H9 (cell line): ENCODE results near the gene FAM13A. TPM values are rescaled to one million over a fixed set of nuclear protein-coding genes. Genes with fewer than 3 reads are reported as not detected.
A peak's percentile ranks its signal among the peaks of the same experiment; 100 is the strongest.

Source experiments
- DNase-seq: peaks from one replicate; pipeline ENCODE4 v3.0.0-alpha.2; 2017
- H2AFZ ChIP-seq: one replicate; pipeline ENCODE4 v1.6.1; 2013; ENCODE audit warnings: mild to moderate bottlenecking, low read length, control low read depth, moderate library complexity
- H2AK5ac ChIP-seq: 2 replicates; pipeline ENCODE4 v1.6.1; 2013; ENCODE audit warnings: low read length, control low read depth, mixed read lengths; ENCODE audit not compliant: insufficient read length
- H2BK120ac ChIP-seq: one replicate; pipeline ENCODE4 v1.6.1; 2013; ENCODE audit warnings: low read depth, mild to moderate bottlenecking, low read length, control low read depth, inconsistent platforms; ENCODE audit not compliant: poor library complexity, severe bottlenecking
- H2BK12ac ChIP-seq: 2 replicates; pipeline ENCODE4 v1.6.1; 2013; ENCODE audit warnings: low read length, control low read depth, mixed read lengths, low read depth; ENCODE audit not compliant: insufficient read length
- H2BK15ac ChIP-seq: 2 replicates; pipeline ENCODE4 v1.6.1; 2013; ENCODE audit warnings: low read depth, low read length, control low read depth
- H2BK20ac ChIP-seq: one replicate; pipeline ENCODE4 v1.6.1; 2013; ENCODE audit warnings: low read depth, mild to moderate bottlenecking, low read length, control low read depth, inconsistent platforms; ENCODE audit not compliant: poor library complexity, severe bottlenecking
- H2BK5ac ChIP-seq: 2 replicates; pipeline ENCODE4 v1.6.1; 2013; ENCODE audit warnings: low read length, control low read depth, mixed read lengths; ENCODE audit not compliant: insufficient read length
- H3K14ac ChIP-seq: 2 replicates; pipeline ENCODE4 v1.6.1; 2013; ENCODE audit warnings: low read length, control low read depth; ENCODE audit not compliant: insufficient read depth
- H3K18ac ChIP-seq: 2 replicates; pipeline ENCODE4 v1.6.1; 2013; ENCODE audit warnings: low read depth, mild to moderate bottlenecking, mixed read lengths, low read length, control low read depth; ENCODE audit not compliant: insufficient read length
- H3K23ac ChIP-seq: 2 replicates; pipeline ENCODE4 v1.6.1; 2013; ENCODE audit warnings: low read length, control low read depth, mixed read lengths, low read depth; ENCODE audit not compliant: insufficient read length
- H3K23me2 ChIP-seq: 2 replicates; pipeline ENCODE4 v1.6.1; 2013; ENCODE audit warnings: low read depth, mild to moderate bottlenecking, mixed read lengths, low read length, control low read depth; ENCODE audit not compliant: insufficient read length, poor library complexity, severe bottlenecking
- H3K27ac ChIP-seq: 2 replicates; pipeline ENCODE4 v1.5.1; 2013; ENCODE audit warnings: low read length, control low read depth, mixed read lengths, low read depth; ENCODE audit not compliant: insufficient read length
- H3K27me3 ChIP-seq: 2 replicates; pipeline ENCODE4 v1.6.1; 2013; ENCODE audit warnings: low read length, control low read depth, inconsistent platforms; ENCODE audit not compliant: insufficient read depth
- H3K4ac ChIP-seq: 2 replicates; pipeline ENCODE4 v1.6.1; 2013; ENCODE audit warnings: low read depth, mild to moderate bottlenecking, control low read depth, inconsistent platforms, low read length, moderate library complexity
- H3K4me1 ChIP-seq: 2 replicates; pipeline ENCODE4 v1.6.1; 2013; ENCODE audit warnings: low read length, control low read depth, inconsistent platforms; ENCODE audit not compliant: insufficient read depth
- H3K4me2 ChIP-seq: 2 replicates; pipeline ENCODE4 v1.6.1; 2013; ENCODE audit warnings: low read length, control low read depth, mixed read lengths; ENCODE audit not compliant: insufficient read length, insufficient read depth
- H3K56ac ChIP-seq: 2 replicates; pipeline ENCODE4 v1.6.1; 2013; ENCODE audit warnings: low read depth, mild to moderate bottlenecking, mixed read lengths, low read length, control low read depth; ENCODE audit not compliant: insufficient read length
- H3K79me1 ChIP-seq: 2 replicates; pipeline ENCODE4 v1.6.1; 2013; ENCODE audit warnings: low read depth, mild to moderate bottlenecking, moderate library complexity, low read length, control low read depth, inconsistent platforms; ENCODE audit not compliant: insufficient read depth, poor library complexity, severe bottlenecking
- H3K79me2 ChIP-seq: 2 replicates; pipeline ENCODE4 v1.6.1; 2013; ENCODE audit warnings: low read length, control low read depth, inconsistent platforms; ENCODE audit not compliant: insufficient read depth
- H3K9ac ChIP-seq: 2 replicates; pipeline ENCODE4 v1.6.1; 2013; ENCODE audit warnings: low read length, control low read depth, mixed read lengths; ENCODE audit not compliant: insufficient read length; ENCODE audit errors: extremely low read depth
- H3K9me3 ChIP-seq: one replicate; pipeline ENCODE4 v1.6.1; 2013; ENCODE audit warnings: low read depth, low read length, inconsistent platforms; ENCODE audit not compliant: control insufficient read depth
- H3T11ph ChIP-seq: one replicate; pipeline ENCODE4 v1.6.1; 2013; ENCODE audit warnings: mild to moderate bottlenecking, low read length, control low read depth, inconsistent platforms
- H4K20me1 ChIP-seq: one replicate; pipeline ENCODE4 v1.6.1; 2013; ENCODE audit not compliant: control insufficient read depth, insufficient read length, insufficient read depth
- H4K5ac ChIP-seq: 2 replicates; pipeline ENCODE4 v1.6.1; 2013; ENCODE audit warnings: low read depth, mild to moderate bottlenecking, mixed read lengths, low read length, control low read depth; ENCODE audit not compliant: insufficient read length
- H4K8ac ChIP-seq: replicated peaks from 2 replicates; pipeline ENCODE4 v1.6.1; 2013; ENCODE audit warnings: low read length, control low read depth, mixed read lengths, low read depth; ENCODE audit not compliant: insufficient read length
- H4K91ac ChIP-seq: 2 replicates; pipeline ENCODE4 v1.6.1; 2013; ENCODE audit warnings: low read depth, mild to moderate bottlenecking, moderate library complexity, mixed read lengths, low read length, control low read depth; ENCODE audit not compliant: insufficient read length
- H3K27ac Mint-ChIP-seq, 3 experiments: 2 replicates in 2 of 3; 3 replicates in 1 of 3; pipeline ENCODE4 v1.8.0; 2020 to 2021; ENCODE audit warnings: mixed read lengths in 3 of 3, mild to moderate bottlenecking in 1 of 3, moderate library complexity in 1 of 3
- H3K27me3 Mint-ChIP-seq: 2 replicates; pipeline ENCODE4 v1.8.0; 2021; ENCODE audit warnings: low read depth, mild to moderate bottlenecking, moderate library complexity, mixed read lengths
- H3K36me3 Mint-ChIP-seq, 3 experiments: 2 replicates in 2 of 3; 3 replicates in 1 of 3; pipeline ENCODE4 v1.8.0; 2020 to 2021; ENCODE audit warnings: low read depth in 3 of 3, mixed read lengths in 3 of 3; ENCODE audit not compliant: insufficient read depth in 1 of 3
- H3K4me1 Mint-ChIP-seq, 2 experiments: 2 replicates each; pipeline ENCODE4 v1.8.0; 2020; ENCODE audit warnings: mixed read lengths in 2 of 2
- H3K4me3 Mint-ChIP-seq, 2 experiments: 2 replicates in 1 of 2; 3 replicates in 1 of 2; pipeline ENCODE4 v1.8.0; 2020 to 2021; ENCODE audit warnings: mild to moderate bottlenecking in 2 of 2, mixed read lengths in 2 of 2, moderate library complexity in 1 of 2
- H3K9me3 Mint-ChIP-seq, 2 experiments: 2 replicates in 1 of 2; 3 replicates in 1 of 2; pipeline ENCODE4 v1.8.0; 2020; ENCODE audit warnings: mild to moderate bottlenecking in 2 of 2, mixed read lengths in 2 of 2, moderate library complexity in 1 of 2
- CTCF ChIP-seq: fragments of 200-600 bp; sonication (generic); conservative IDR thresholded peaks from 3 replicates; pipeline ENCODE4 v1.8.0; 2021; ENCODE audit warnings: antibody characterized with exemption, mild to moderate bottlenecking
- WGBS: extraction: QIAGEN DNeasy Blood & Tissue Kit; methylation state at CpG from one replicate; pipeline ENCODE4 v1.1.7; 2013; ENCODE audit warnings: missing lambda C conversion rate, low lambda C conversion rate, mixed read lengths; ENCODE audit not compliant: insufficient read length; ENCODE audit errors: extremely low coverage; 5-methylcytosine and 5-hydroxymethylcytosine counted together
- total RNA-seq: library from RNA; stranded (reverse); gene quantifications from 2 replicates; pipeline ENCODE4 v1.2.1, GENCODE V29; 2021

Gene FAM13A
- total RNA-seq, 1 experiment from 2014 or later: 12.7 TPM

GRCh38 chr4:88759039-88759894 lies 297.7 kb downstream of the FAM13A start:
- no CpG with 5 or more reads among the region's 12 CpGs for WGBS
- no peak overlapping the region for H2BK120ac ChIP-seq
- H3K4me2 ChIP-seq: no peak overlapping the region
- TF ChIP-seq CTCF: no peak
- H3T11ph ChIP-seq: no peak overlapping the region
- H3K56ac ChIP-seq: no peak overlapping the region
- H3K4me1 Mint-ChIP-seq: peaks cover 24 to 31% of the 10 kb centered on the region in 2 experiments
- no peaks in the 10 kb centered on the region for H3K9me3 Mint-ChIP-seq
- no peak overlapping the region for H2BK20ac ChIP-seq
- H3K27me3 ChIP-seq: no peaks in the 10 kb centered on the region
- no peak overlapping the region for H4K5ac ChIP-seq
- peak overlapping the region in 1 of 2 experiments; percentile 13; a peak in 2 of 5 replicates for H3K4me3 Mint-ChIP-seq
- peak overlapping the region; percentile 17 to 90 (median 79) for H3K27ac Mint-ChIP-seq
- no peak for DNase-seq
- H3K9ac ChIP-seq: no peak overlapping the region
- no peaks in the 10 kb centered on the region for H3K79me1 ChIP-seq
- H4K20me1 ChIP-seq: no peaks in the 10 kb centered on the region
- H2AK5ac ChIP-seq: no peak overlapping the region
- H3K18ac ChIP-seq: no peak overlapping the region
- H3K4ac ChIP-seq: no peak overlapping the region
- H3K27me3 Mint-ChIP-seq: no peaks in the 10 kb centered on the region
- no peaks in the 10 kb centered on the region for H3K79me2 ChIP-seq
- no peak overlapping the region for H4K91ac ChIP-seq
- 0 out of 2 replicates have a peak overlapping the region, but pooled peaks have one; percentile 27 for H3K14ac ChIP-seq
- H3K36me3 Mint-ChIP-seq: no peaks in the 10 kb centered on the region
- H2BK15ac ChIP-seq: no peak overlapping the region
- H3K4me1 ChIP-seq: peaks cover 2% of the 10 kb centered on the region; the same call in 1 of the 2 replicates
- H2AFZ ChIP-seq: no peak overlapping the region
- H4K8ac ChIP-seq: no peak overlapping the region
- H2BK5ac ChIP-seq: no peak overlapping the region
- H3K9me3 ChIP-seq: no peaks in the 10 kb centered on the region
- H3K27ac ChIP-seq: no peak overlapping the region
- no peak overlapping the region for H2BK12ac ChIP-seq
- no peak overlapping the region for H3K23ac ChIP-seq
- no peaks in the 10 kb centered on the region for H3K23me2 ChIP-seq
